Brain microvascular endothelial cell (primary cell): ENCODE measurements around the gene CDH24.
A peak's percentile ranks its signal among the peaks of the same experiment; 100 is the strongest.

Source experiments
- DNase-seq: peaks from one replicate; pipeline ENCODE4 v3.0.0-alpha.2; 2020
- H3K27ac ChIP-seq: fragments of 250-450 bp; sonication (Bioruptor Pico); 2 replicates; pipeline ENCODE4 v1.5.1; 2020; ENCODE audit warnings: mild to moderate bottlenecking, moderate library complexity
- H3K27me3 ChIP-seq: fragments of 250-450 bp; sonication (Bioruptor Pico); replicated peaks from 2 replicates; pipeline ENCODE4 v1.5.1; 2020; ENCODE audit warnings: mild to moderate bottlenecking
- H3K36me3 ChIP-seq: fragments of 250-450 bp; sonication (Bioruptor Pico); replicated peaks from 2 replicates; pipeline ENCODE4 v1.5.1; 2020; ENCODE audit warnings: mild to moderate bottlenecking
- H3K4me3 ChIP-seq: 2 replicates; pipeline ENCODE4 v1.5.1; 2011; ENCODE audit warnings: low read depth, mild to moderate bottlenecking, control low read depth, low read length, moderate library complexity
- CTCF ChIP-seq: IDR thresholded peaks from 2 replicates; pipeline ENCODE4 v1.5.1; 2011; ENCODE audit warnings: low read depth, mild to moderate bottlenecking, moderate library complexity, low read length, control low read depth, inconsistent platforms; ENCODE audit errors: missing control alignments
- in situ Hi-C: cut with HindIII; loops from 2 replicates; pipeline ENCODE4 v1.10.0; 2017; ENCODE audit warnings: low sequenced_read_pairs, low pct_ligation_motif_present

Gene CDH24

DNA sequence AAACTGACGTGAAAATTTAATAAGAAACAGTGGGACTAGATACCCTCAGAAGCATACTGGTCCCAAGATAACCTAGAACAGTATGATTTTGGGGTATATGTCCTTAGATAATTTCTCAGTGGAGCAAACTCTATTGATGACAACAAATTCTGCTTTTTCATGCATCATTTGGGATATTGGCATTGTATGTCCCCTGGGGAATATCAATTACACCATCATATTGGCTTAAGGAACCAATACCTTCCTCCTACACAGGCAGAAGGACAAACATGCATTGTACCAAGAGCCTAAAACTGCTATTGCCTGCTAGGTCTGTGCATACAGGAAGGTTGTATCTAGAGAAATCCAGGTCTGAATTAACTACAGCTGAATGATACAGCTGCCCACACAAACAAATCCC lies 17.6 kb upstream of the CDH24 start:
- TF ChIP-seq CTCF = no peak
- Histone ChIP-seq H3K36me3 (peaks cover 55% of the 10 kb centered on the region), H3K27ac (no peak overlapping the region), H3K27me3 (no peaks in the 10 kb centered on the region), H3K4me3 (no peak overlapping the region)
- in situ Hi-C loops = no loop called here
- no peak for DNase-seq

- no peak overlapping the region for H3K4me3 ChIP-seq
- no peaks in the 10 kb centered on the region for H3K27me3 ChIP-seq
- no peak for DNase-seq
- in situ Hi-C loops = no loop called here
- H3K27ac ChIP-seq = peak overlapping the region; percentile 58
- no peak for TF ChIP-seq CTCF
- H3K36me3 ChIP-seq = peaks cover 54% of the 10 kb centered on the region
Observed at GRCh38 chr14:23071921-23072539, 14.7 kb upstream of the CDH24 start.

DNA sequence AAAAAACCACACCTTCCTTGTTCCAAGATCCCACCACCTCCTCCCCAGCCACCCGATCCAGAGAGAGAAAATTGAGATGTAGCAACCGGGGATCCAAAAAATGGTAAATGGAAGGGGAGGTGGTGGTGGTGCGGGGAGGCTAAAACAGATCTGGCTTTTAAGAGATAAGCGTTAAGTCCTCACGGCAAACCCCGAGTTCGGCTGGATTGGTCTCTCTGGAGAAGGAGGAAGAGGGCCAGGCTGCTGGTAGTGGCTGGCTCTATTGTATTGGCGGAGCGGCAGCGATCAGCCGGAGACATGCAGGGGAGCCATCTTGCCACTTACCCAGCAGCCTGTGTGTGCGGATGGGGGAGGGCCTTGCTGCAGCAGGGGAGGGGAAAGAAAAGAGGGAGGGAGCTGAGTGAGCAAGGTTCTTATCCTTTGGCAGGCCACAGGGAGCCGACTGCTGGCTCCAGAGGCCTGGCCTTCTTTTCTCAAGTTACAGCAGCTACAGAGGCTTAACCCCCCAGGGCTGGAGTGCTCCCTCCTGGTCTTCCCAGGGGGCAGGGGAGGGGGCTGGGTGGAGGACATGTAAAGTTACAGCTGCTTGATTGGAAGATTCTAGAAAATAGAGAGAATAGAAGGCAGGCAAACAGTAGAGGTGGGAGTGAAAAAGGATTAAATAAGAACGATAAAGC lies 14.1 kb upstream of the CDH24 start:
- in situ Hi-C loops = no loop called here
- peak overlapping the region; percentile 90 for H3K4me3 ChIP-seq
- peak overlapping the region; percentile 58 for H3K27ac ChIP-seq
- TF ChIP-seq CTCF = no peak
- H3K36me3 ChIP-seq = peaks cover 55% of the 10 kb centered on the region
- no peaks in the 10 kb centered on the region for H3K27me3 ChIP-seq
- DNase-seq = peak; percentile 88

GRCh38 chr14:23070262-23071129 lies 13.2 kb upstream of the CDH24 start:
- Histone ChIP-seq H3K4me3 (peak overlapping the region; percentile 90), H3K27ac (peak overlapping the region; percentile 58), H3K27me3 (no peaks in the 10 kb centered on the region), H3K36me3 (peaks cover 56% of the 10 kb centered on the region)
- DNase-seq = no peak
- no peak for TF ChIP-seq CTCF
- in situ Hi-C loops = no loop called here

- no peak for TF ChIP-seq CTCF
- Histone ChIP-seq H3K27ac (no peak overlapping the region), H3K36me3 (peaks cover 60% of the 10 kb centered on the region), H3K4me3 (no peak overlapping the region), H3K27me3 (no peaks in the 10 kb centered on the region)
- in situ Hi-C loops = no loop called here
- DNase-seq = no peak
Observed at GRCh38 chr14:23069413-23069806, 12.1 kb upstream of the CDH24 start.
